Large intestine (tissue), 3 donors: Measurements from ENCODE around the gene MAPK12. TPM values are rescaled to one million over a fixed set of nuclear protein-coding genes. Genes with fewer than 3 reads are reported as not detected.

Experiments
- DNase-seq, 2 donors: peaks; one replicate each; pipeline versions ENCODE4 v3.0.0 to v3.0.0-alpha.2; 2013
- H3K27ac ChIP-seq: one replicate; pipeline ENCODE4 v1.5.1; 2013; ENCODE audit warnings: low read length
- H3K27me3 ChIP-seq: 2 replicates; pipeline ENCODE4 v1.6.1; 2013; ENCODE audit warnings: low read length; ENCODE audit not compliant: control insufficient read depth, insufficient read depth
- H3K36me3 ChIP-seq: 2 replicates; pipeline ENCODE4 v1.6.1; 2013; ENCODE audit warnings: low read length; ENCODE audit not compliant: control insufficient read depth, insufficient read depth
- H3K4me1 ChIP-seq: one replicate; pipeline ENCODE4 v1.6.1; 2013; ENCODE audit warnings: low read length; ENCODE audit not compliant: control insufficient read depth, insufficient read depth
- H3K4me3 ChIP-seq: one replicate; pipeline ENCODE4 v1.5.1; 2013; ENCODE audit warnings: low read length
- H3K9me3 ChIP-seq: one replicate; pipeline ENCODE4 v1.6.1; 2013; ENCODE audit warnings: mild to moderate bottlenecking, low read depth, low read length, moderate library complexity; ENCODE audit not compliant: control insufficient read depth
- WGBS: methylation state at CpG from one replicate; pipeline ENCODE4 v1.1.5; 2013; ENCODE audit warnings: low lambda C conversion rate; ENCODE audit not compliant: insufficient coverage; 5-methylcytosine and 5-hydroxymethylcytosine counted together
- polyA plus RNA-seq: library from polyadenylated mRNA; unstranded; fragments of 120-200 nt; gene quantifications from one replicate; pipeline ENCODE4 v1.2.1, GENCODE V29; 2013

MAPK12 gene
- polyA plus RNA-seq, 1 donor: 7.6 TPM

- peaks cover 59% of the 10 kb centered on the region for H3K36me3 ChIP-seq
- no peak for DNase-seq
- no peak overlapping the region for H3K4me3 ChIP-seq
- H3K27me3 ChIP-seq: no peaks in the 10 kb centered on the region
- H3K4me1 ChIP-seq: peaks cover 4% of the 10 kb centered on the region
- H3K27ac ChIP-seq: no peak overlapping the region
- H3K9me3 ChIP-seq: no peaks in the 10 kb centered on the region
- no CpG with 5 or more reads among the region's 25 CpGs for WGBS
Observed at GRCh38 chr22:50227579-50228215, 33.8 kb downstream of the MAPK12 start.

- Histone ChIP-seq H3K4me3 (no peak overlapping the region), H3K27me3 (no peaks in the 10 kb centered on the region), H3K27ac (no peak overlapping the region), H3K4me1 (peaks cover 4% of the 10 kb centered on the region), H3K9me3 (no peaks in the 10 kb centered on the region), H3K36me3 (peaks cover 63% of the 10 kb centered on the region)
- DNase-seq: no peak
- WGBS: no CpG with 5 or more reads among the region's 18 CpGs
Observed at GRCh38 chr22:50226875-50227165, 34.7 kb downstream of the MAPK12 start.

GRCh38 chr22:50226063-50226874, 35.2 kb downstream of the MAPK12 start:
- H3K9me3 ChIP-seq: no peaks in the 10 kb centered on the region
- H3K36me3 ChIP-seq: peaks cover 69% of the 10 kb centered on the region
- no peak for DNase-seq
- H3K4me1 ChIP-seq: peaks cover 4% of the 10 kb centered on the region
- no peak overlapping the region for H3K27ac ChIP-seq
- H3K27me3 ChIP-seq: no peaks in the 10 kb centered on the region
- H3K4me3 ChIP-seq: no peak overlapping the region
- WGBS: no CpG with 5 or more reads among the region's 31 CpGs

GRCh38 chr22:50225200-50225969, 36.1 kb downstream of the MAPK12 start:
- no CpG with 5 or more reads among the region's 24 CpGs for WGBS
- no peaks in the 10 kb centered on the region for H3K27me3 ChIP-seq
- peaks cover 4% of the 10 kb centered on the region for H3K4me1 ChIP-seq
- peaks cover 78% of the 10 kb centered on the region for H3K36me3 ChIP-seq
- H3K9me3 ChIP-seq: no peaks in the 10 kb centered on the region
- H3K27ac ChIP-seq: no peak overlapping the region
- H3K4me3 ChIP-seq: no peak overlapping the region
- no peak for DNase-seq

- Histone ChIP-seq H3K9me3 (peaks cover 6% of the 10 kb centered on the region), H3K36me3 (peaks cover 83% of the 10 kb centered on the region), H3K4me1 (peaks cover 7% of the 10 kb centered on the region), H3K27ac (no peak overlapping the region), H3K27me3 (no peaks in the 10 kb centered on the region), H3K4me3 (no peak overlapping the region)
- WGBS: 100% methylated on average over 2 of the region's 16 CpGs
- DNase-seq: no peak
Observed at GRCh38 chr22:50224071-50224470, 37.4 kb downstream of the MAPK12 start.

- peaks cover 85% of the 10 kb centered on the region for H3K36me3 ChIP-seq
- no peak for DNase-seq
- no peaks in the 10 kb centered on the region for H3K27me3 ChIP-seq
- no peak overlapping the region for H3K27ac ChIP-seq
- no CpG with 5 or more reads among the region's 8 CpGs for WGBS
- H3K4me3 ChIP-seq: no peak overlapping the region
- peaks cover 14% of the 10 kb centered on the region for H3K9me3 ChIP-seq
- peaks cover 7% of the 10 kb centered on the region for H3K4me1 ChIP-seq
Observed at GRCh38 chr22:50222508-50222907, 39.0 kb downstream of the MAPK12 start.

GRCh38 chr22:50221410-50222300, 39.8 kb downstream of the MAPK12 start:
- Histone ChIP-seq H3K9me3 (peaks cover 19% of the 10 kb centered on the region), H3K4me1 (peaks cover 7% of the 10 kb centered on the region), H3K27ac (no peak overlapping the region), H3K36me3 (peaks cover 86% of the 10 kb centered on the region), H3K27me3 (no peaks in the 10 kb centered on the region), H3K4me3 (no peak overlapping the region)
- DNase-seq: no peak
- WGBS: no CpG with 5 or more reads among the region's 19 CpGs

- WGBS: no CpG with 5 or more reads among the region's 45 CpGs
- Histone ChIP-seq H3K27me3 (no peaks in the 10 kb centered on the region), H3K36me3 (peaks cover 88% of the 10 kb centered on the region), H3K9me3 (peaks cover 19% of the 10 kb centered on the region), H3K4me3 (no peak overlapping the region), H3K4me1 (peaks cover 7% of the 10 kb centered on the region), H3K27ac (no peak overlapping the region)
- DNase-seq: no peak
Observed at GRCh38 chr22:50220603-50221409, 40.7 kb downstream of the MAPK12 start.

GRCh38 chr22:50219800-50220602, 41.5 kb downstream of the MAPK12 start:
- H3K27ac ChIP-seq: no peak overlapping the region

More at GRCh38 chr22:50219800-50220602, 41.5 kb downstream of the MAPK12 start:
- no peak overlapping the region for H3K4me3 ChIP-seq
- no peak for DNase-seq
- WGBS: no CpG with 5 or more reads among the region's 25 CpGs
- H3K36me3 ChIP-seq: peaks cover 87% of the 10 kb centered on the region
- peaks cover 3% of the 10 kb centered on the region for H3K4me1 ChIP-seq
- no peaks in the 10 kb centered on the region for H3K27me3 ChIP-seq
- H3K9me3 ChIP-seq: peaks cover 19% of the 10 kb centered on the region
